ENCODE data around the gene TMEM18.

Gene TMEM18

DNA sequence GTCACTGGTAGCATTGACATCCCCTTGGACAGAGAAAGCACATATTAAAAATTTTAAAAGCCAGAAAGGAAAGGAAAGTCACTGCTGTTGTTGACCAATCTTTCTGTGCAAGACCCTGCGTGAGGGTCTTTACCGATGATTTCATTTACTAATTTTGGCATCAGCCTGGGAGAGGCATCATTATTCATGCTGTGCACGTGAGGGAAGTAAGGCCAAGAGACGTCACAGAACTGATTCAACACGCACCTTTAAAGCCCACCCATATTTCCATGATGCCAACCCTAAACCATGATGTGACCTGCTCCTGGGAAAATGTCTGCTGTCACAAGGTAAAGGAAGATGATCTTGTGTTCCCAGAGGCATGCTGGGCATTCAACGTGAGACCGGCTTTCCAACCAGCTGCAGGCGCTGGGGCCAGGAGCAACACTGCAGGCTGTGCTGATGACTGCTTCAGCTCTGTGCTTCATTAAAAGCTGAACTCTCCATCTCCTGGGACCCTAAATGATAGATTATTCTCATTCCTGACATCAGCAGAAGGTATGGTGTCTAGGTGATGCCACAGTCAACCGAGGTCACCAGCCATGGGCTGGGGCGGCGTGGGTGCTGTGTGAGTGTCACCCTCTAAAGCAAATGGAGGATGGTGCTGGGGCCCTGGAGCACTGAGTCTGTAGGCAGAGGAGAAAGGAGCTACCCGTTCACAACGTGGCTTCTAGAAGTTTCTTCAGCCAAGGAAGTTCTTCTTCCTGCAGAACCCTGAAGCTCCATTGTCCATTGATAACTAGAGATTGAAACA lies 53.9 kb downstream of the TMEM18 start:
- Histone ChIP-seq H3K4me2 (ENCODE audit: low read depth, low read length) (no peak overlapping the region), H3K4me1 (ENCODE audit: low read length) (no peaks in the 10 kb centered on the region), H3F3A (ENCODE audit: insufficient read depth, low read length) (no peaks in the 10 kb centered on the region), H3K27ac (ENCODE audit: low read length) (no peak overlapping the region), H3K27me3 (replicated peaks; ENCODE audit: insufficient read depth, low read length) (no peaks in the 10 kb centered on the region), H3K4me3 (ENCODE audit: low read length) (no peak overlapping the region), H3K9me2 (replicated peaks; ENCODE audit: insufficient read depth, low read length) (no peaks in the 10 kb centered on the region), H3K9me3 (replicated peaks; ENCODE audit: insufficient read depth, low read length) (no peaks in the 10 kb centered on the region), H4K20me1 (ENCODE audit: insufficient read depth, low read length) (no peaks in the 10 kb centered on the region), H3K9ac (ENCODE audit: low read length) (no peak overlapping the region), H2AFZ (ENCODE audit: low read length) (no peak overlapping the region), H3K79me2 (ENCODE audit: low read length) (no peaks in the 10 kb centered on the region), H3K36me3 (replicated peaks; ENCODE audit: insufficient read depth, low read length) (no peaks in the 10 kb centered on the region)
- no peak for DNase-seq
- no peak for TF ChIP-seq EZH2phosphoT487 (IDR thresholded peaks at IDR 0.05; ENCODE audit: low read length)
- TF ChIP-seq, protein P1, sequence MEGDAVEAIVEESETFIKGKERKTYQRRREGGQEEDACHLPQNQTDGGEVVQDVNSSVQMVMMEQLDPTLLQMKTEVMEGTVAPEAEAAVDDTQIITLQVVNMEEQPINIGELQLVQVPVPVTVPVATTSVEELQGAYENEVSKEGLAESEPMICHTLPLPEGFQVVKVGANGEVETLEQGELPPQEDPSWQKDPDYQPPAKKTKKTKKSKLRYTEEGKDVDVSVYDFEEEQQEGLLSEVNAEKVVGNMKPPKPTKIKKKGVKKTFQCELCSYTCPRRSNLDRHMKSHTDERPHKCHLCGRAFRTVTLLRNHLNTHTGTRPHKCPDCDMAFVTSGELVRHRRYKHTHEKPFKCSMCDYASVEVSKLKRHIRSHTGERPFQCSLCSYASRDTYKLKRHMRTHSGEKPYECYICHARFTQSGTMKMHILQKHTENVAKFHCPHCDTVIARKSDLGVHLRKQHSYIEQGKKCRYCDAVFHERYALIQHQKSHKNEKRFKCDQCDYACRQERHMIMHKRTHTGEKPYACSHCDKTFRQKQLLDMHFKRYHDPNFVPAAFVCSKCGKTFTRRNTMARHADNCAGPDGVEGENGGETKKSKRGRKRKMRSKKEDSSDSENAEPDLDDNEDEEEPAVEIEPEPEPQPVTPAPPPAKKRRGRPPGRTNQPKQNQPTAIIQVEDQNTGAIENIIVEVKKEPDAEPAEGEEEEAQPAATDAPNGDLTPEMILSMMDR (IDR thresholded peaks at IDR 0.05; ENCODE audit: low read length), result no peak
- no peak for TF ChIP-seq EZH2 (optimal IDR thresholded peaks at IDR 0.05; ENCODE audit: low read depth, low read length)

DNA sequence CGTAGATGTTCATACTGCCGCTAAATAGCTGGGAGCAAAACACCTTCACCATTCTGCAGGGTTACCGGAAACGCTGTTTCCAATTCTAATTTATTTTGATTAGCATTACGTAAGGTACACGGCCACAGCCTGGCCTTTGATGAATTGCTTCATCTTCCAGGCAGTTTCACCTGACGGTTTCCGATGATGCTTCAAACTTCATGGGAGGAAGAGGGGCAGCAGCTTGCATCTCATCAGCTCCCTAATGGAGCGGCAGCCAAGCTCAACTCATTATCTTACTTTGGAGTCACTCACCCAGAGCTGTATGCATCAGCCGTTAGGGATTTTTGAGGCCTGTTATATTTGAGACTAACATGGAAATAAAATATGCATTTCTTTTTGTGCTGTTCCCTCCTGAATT lies 54.8 kb downstream of the TMEM18 start:
- Histone ChIP-seq H3F3A (ENCODE audit: insufficient read depth, low read length) (no peaks in the 10 kb centered on the region), H3K79me2 (ENCODE audit: low read length) (no peaks in the 10 kb centered on the region), H3K9ac (ENCODE audit: low read length) (no peak overlapping the region), H3K9me3 (replicated peaks; ENCODE audit: insufficient read depth, low read length) (no peaks in the 10 kb centered on the region), H3K4me1 (ENCODE audit: low read length) (no peaks in the 10 kb centered on the region), H3K27me3 (replicated peaks; ENCODE audit: insufficient read depth, low read length) (no peaks in the 10 kb centered on the region), H3K36me3 (replicated peaks; ENCODE audit: insufficient read depth, low read length) (no peaks in the 10 kb centered on the region), H4K20me1 (ENCODE audit: insufficient read depth, low read length) (no peaks in the 10 kb centered on the region), H3K4me2 (ENCODE audit: low read depth, low read length) (no peak overlapping the region), H3K9me2 (replicated peaks; ENCODE audit: insufficient read depth, low read length) (no peaks in the 10 kb centered on the region), H3K4me3 (ENCODE audit: low read length) (no peak overlapping the region), H2AFZ (ENCODE audit: low read length) (no peak overlapping the region), H3K27ac (ENCODE audit: low read length) (no peak overlapping the region)
- no peak for TF ChIP-seq EZH2 (optimal IDR thresholded peaks at IDR 0.05; ENCODE audit: low read depth, low read length)
- no peak for TF ChIP-seq EZH2phosphoT487 (IDR thresholded peaks at IDR 0.05; ENCODE audit: low read length)
- TF ChIP-seq, protein P1 (IDR thresholded peaks at IDR 0.05; ENCODE audit: low read length), result no peak
- DNase-seq, result no peak

DNA sequence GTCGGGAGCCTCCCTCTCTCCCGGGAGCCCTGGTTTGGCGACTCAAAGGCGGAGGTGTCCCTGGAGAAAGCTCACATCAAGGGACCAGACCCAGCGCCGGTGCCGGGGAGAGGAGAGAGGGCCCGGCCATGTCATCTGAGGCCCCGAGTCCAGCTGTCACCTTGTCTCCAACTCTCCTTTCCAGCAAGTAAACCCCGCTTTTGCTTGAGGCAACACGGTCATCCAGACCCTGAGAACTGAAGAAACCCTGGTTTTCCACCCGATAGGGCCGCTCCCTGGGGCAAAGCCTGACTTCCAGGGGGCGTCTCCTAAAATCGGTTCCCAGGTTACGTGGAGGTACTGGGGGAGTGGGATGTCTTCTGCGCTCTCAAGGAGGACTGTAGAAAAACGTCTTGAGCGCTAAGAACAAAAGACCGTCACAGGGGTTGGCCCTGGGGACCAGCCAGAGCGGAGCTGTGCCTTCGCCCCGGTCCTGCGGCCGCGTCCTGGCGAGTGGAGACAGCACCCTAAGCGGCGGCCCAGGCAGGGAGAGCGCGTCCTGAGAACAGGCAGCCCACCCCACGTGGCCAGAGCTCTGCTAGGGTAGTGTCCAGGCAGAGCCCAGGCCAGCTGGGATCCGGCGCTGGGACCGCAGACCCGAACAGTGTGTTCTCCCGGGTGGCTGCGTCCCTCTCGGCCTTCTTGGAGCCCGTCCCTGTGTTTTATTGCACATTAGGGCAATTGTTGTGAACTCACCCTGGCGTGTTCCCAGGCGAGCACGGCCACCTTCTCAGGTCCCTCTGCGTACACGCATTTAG lies 55.7 kb downstream of the TMEM18 start:
- Histone ChIP-seq H3K4me2 (ENCODE audit: low read depth, low read length) (no peak overlapping the region), H3K4me1 (ENCODE audit: low read length) (no peaks in the 10 kb centered on the region), H3K79me2 (ENCODE audit: low read length) (no peaks in the 10 kb centered on the region), H2AFZ (ENCODE audit: low read length) (no peak overlapping the region), H3F3A (ENCODE audit: insufficient read depth, low read length) (no peaks in the 10 kb centered on the region), H3K4me3 (ENCODE audit: low read length) (no peak overlapping the region), H3K9me2 (replicated peaks; ENCODE audit: insufficient read depth, low read length) (no peaks in the 10 kb centered on the region), H3K9ac (ENCODE audit: low read length) (no peak overlapping the region), H3K36me3 (replicated peaks; ENCODE audit: insufficient read depth, low read length) (no peaks in the 10 kb centered on the region), H3K27ac (ENCODE audit: low read length) (no peak overlapping the region), H4K20me1 (ENCODE audit: insufficient read depth, low read length) (no peaks in the 10 kb centered on the region), H3K27me3 (replicated peaks; ENCODE audit: insufficient read depth, low read length) (no peaks in the 10 kb centered on the region), H3K9me3 (replicated peaks; ENCODE audit: insufficient read depth, low read length) (no peaks in the 10 kb centered on the region)
- DNase-seq, result no peak
- no peak for TF ChIP-seq EZH2 (optimal IDR thresholded peaks at IDR 0.05; ENCODE audit: low read depth, low read length)
- TF ChIP-seq, protein P1 (IDR thresholded peaks at IDR 0.05; ENCODE audit: low read length), result no peak
- no peak for TF ChIP-seq EZH2phosphoT487 (IDR thresholded peaks at IDR 0.05; ENCODE audit: low read length)

All from MM.1S (cell line).